Mesendoderm (in vitro differentiated cells): ENCODE results near the gene DEAF1.

Source experiments
- DNase-seq: peaks from one replicate; pipeline ENCODE4 v3.0.0; 2013
- H2AK5ac ChIP-seq: 2 replicates; pipeline ENCODE4 v1.6.1; 2013; ENCODE audit warnings: low read length, inconsistent platforms
- H2BK120ac ChIP-seq: 2 replicates; pipeline ENCODE4 v1.6.1; 2013; ENCODE audit warnings: low read depth, mild to moderate bottlenecking, low read length, moderate library complexity, mixed read lengths
- H2BK15ac ChIP-seq: replicated peaks from 2 replicates; pipeline ENCODE4 v1.6.1; 2013; ENCODE audit warnings: low read depth, mild to moderate bottlenecking, moderate library complexity
- H2BK5ac ChIP-seq: 2 replicates; pipeline ENCODE4 v1.6.1; 2013; ENCODE audit warnings: low read length, inconsistent platforms
- H3K18ac ChIP-seq: 2 replicates; pipeline ENCODE4 v1.6.1; 2013; ENCODE audit warnings: mild to moderate bottlenecking, low read length, mixed read lengths
- H3K23ac ChIP-seq: one replicate; pipeline ENCODE4 v1.6.1; 2013; ENCODE audit warnings: low read length
- H3K27ac ChIP-seq: 2 replicates; pipeline ENCODE4 v1.5.1; 2013; ENCODE audit warnings: low read depth, mild to moderate bottlenecking, inconsistent platforms, low read length, moderate library complexity
- H3K27me3 ChIP-seq: 2 replicates; pipeline ENCODE4 v1.6.1; 2013; ENCODE audit warnings: low read length, control low read depth, mild to moderate bottlenecking, inconsistent platforms; ENCODE audit not compliant: insufficient read depth, poor library complexity
- H3K36me3 ChIP-seq: 2 replicates; pipeline ENCODE4 v1.6.1; 2013; ENCODE audit warnings: low read length, inconsistent platforms; ENCODE audit not compliant: control insufficient read depth, insufficient read depth
- H3K4ac ChIP-seq: one replicate; pipeline ENCODE4 v1.6.1; 2013; ENCODE audit warnings: low read depth, mild to moderate bottlenecking, low read length, moderate library complexity
- H3K4me1 ChIP-seq: 2 replicates; pipeline ENCODE4 v1.6.1; 2013; ENCODE audit warnings: low read depth, low read length, inconsistent platforms; ENCODE audit not compliant: control insufficient read depth
- H3K4me2 ChIP-seq: 2 replicates; pipeline ENCODE4 v1.6.1; 2013; ENCODE audit warnings: low read length
- H3K4me3 ChIP-seq: 2 replicates; pipeline ENCODE4 v1.5.1; 2013; ENCODE audit warnings: mild to moderate bottlenecking, low read length
- H3K56ac ChIP-seq: one replicate; pipeline ENCODE4 v1.6.1; 2013; ENCODE audit warnings: low read length
- H3K79me1 ChIP-seq: 2 replicates; pipeline ENCODE4 v1.6.1; 2013; ENCODE audit warnings: low read length, inconsistent platforms
- H3K79me2 ChIP-seq: 2 replicates; pipeline ENCODE4 v1.6.1; 2013; ENCODE audit warnings: mild to moderate bottlenecking, low read length; ENCODE audit not compliant: control insufficient read depth, insufficient read depth
- H3K9ac ChIP-seq: 2 replicates; pipeline ENCODE4 v1.6.1; 2013; ENCODE audit warnings: low read length, inconsistent platforms
- H4K5ac ChIP-seq: one replicate; pipeline ENCODE4 v1.6.1; 2013; ENCODE audit warnings: low read length
- H4K8ac ChIP-seq: one replicate; pipeline ENCODE4 v1.6.1; 2013; ENCODE audit warnings: low read depth, mild to moderate bottlenecking, control low read depth, low read length, moderate library complexity
- WGBS: extraction: QIAGEN DNeasy Blood & Tissue Kit; methylation state at CpG from one replicate; pipeline ENCODE4 v1.1.7; 2013; ENCODE audit warnings: low lambda C conversion rate, missing lambda C conversion rate; ENCODE audit not compliant: insufficient coverage; ENCODE audit errors: extremely low coverage; 5-methylcytosine and 5-hydroxymethylcytosine counted together

DEAF1 gene

DNA sequence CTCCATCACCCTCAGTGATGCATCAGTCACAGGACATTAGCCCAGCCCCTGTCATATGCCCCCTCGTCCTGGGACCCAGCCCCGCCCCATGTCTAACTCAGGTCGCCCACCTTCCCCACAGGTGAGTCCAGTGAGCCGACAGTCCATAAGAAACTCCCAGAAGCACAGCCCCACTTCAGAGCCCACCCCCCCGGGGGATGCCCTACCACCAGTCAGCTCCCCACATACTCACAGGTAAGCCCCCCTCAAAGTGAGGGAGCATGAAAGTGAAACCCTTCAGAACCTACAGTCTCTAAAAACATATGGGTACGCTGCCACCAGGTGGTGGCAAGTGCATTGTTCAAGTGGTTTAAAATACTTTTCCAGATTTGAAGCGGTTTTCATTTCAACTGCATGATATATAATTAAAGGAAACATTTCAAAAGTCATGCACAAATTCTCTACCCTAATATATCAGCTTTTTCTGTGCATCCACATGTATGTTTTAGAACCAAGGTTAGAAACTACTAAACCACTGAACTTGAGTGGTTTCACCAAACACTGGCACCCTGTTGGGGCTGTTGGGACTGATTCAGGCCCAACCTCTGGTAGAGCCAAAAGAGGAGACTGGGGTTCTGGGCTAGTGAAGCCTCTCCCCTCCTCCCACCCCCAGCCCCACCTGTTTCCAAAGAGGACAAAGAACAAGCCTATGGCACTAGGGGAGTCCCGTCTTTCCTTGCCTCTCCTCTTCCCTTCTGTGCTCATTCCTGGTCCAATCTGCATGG lies 28.3 kb upstream of the DEAF1 start:
- Histone ChIP-seq H3K9ac (no peak overlapping the region), H2BK5ac (no peak overlapping the region), H3K4me2 (no peak overlapping the region), H3K56ac (no peak overlapping the region), H3K4me1 (no peaks in the 10 kb centered on the region), H3K18ac (no peak overlapping the region), H3K36me3 (no peaks in the 10 kb centered on the region), H3K4ac (no peak overlapping the region), H2BK15ac (no peak overlapping the region), H4K5ac (no peak overlapping the region), H2BK120ac (no peak overlapping the region), H3K23ac (no peak overlapping the region), H3K27me3 (peaks cover 2% of the 10 kb centered on the region), H2AK5ac (no peak overlapping the region), H3K4me3 (no peak overlapping the region), H3K79me1 (no peaks in the 10 kb centered on the region), H3K27ac (no peak overlapping the region), H4K8ac (no peak overlapping the region), H3K79me2 (no peaks in the 10 kb centered on the region)
- DNase-seq = no peak
- no CpG with 5 or more reads among the region's 8 CpGs for WGBS

DNA sequence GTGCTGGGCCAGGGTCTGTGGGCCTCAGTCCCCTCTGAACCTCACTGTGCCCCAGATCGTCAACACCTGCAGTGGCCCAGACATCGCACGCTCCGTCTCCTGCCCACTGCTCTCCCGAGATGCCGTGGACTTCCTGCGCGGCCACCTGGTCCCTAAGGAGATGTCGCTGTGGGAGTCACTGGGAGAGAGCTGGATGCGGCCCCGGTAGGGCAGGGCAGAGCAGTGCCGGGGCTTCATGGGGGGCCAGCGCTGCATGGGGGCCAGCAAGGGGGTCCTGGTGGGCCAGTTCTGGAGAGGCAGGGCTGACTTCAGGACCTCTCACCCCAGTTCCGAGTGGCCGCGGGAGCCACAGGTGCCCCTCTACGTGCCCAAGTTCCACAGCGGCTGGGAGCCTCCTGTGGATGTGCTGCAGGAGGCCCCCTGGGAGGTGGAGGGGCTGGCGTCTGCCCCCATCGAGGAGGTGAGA lies 27.4 kb upstream of the DEAF1 start:
- Histone ChIP-seq H3K4me2 (no peak overlapping the region), H3K4me1 (no peaks in the 10 kb centered on the region), H3K9ac (no peak overlapping the region), H4K5ac (no peak overlapping the region), H3K18ac (no peak overlapping the region), H3K79me2 (no peaks in the 10 kb centered on the region), H3K27me3 (peaks cover 2% of the 10 kb centered on the region), H3K79me1 (no peaks in the 10 kb centered on the region), H2AK5ac (no peak overlapping the region), H2BK5ac (no peak overlapping the region), H3K56ac (no peak overlapping the region), H3K36me3 (no peaks in the 10 kb centered on the region), H3K4ac (no peak overlapping the region), H2BK120ac (no peak overlapping the region), H3K4me3 (no peak overlapping the region), H3K27ac (no peak overlapping the region), H2BK15ac (no peak overlapping the region), H3K23ac (no peak overlapping the region), H4K8ac (no peak overlapping the region)
- no peak for DNase-seq
- no CpG with 5 or more reads among the region's 20 CpGs for WGBS

DNA sequence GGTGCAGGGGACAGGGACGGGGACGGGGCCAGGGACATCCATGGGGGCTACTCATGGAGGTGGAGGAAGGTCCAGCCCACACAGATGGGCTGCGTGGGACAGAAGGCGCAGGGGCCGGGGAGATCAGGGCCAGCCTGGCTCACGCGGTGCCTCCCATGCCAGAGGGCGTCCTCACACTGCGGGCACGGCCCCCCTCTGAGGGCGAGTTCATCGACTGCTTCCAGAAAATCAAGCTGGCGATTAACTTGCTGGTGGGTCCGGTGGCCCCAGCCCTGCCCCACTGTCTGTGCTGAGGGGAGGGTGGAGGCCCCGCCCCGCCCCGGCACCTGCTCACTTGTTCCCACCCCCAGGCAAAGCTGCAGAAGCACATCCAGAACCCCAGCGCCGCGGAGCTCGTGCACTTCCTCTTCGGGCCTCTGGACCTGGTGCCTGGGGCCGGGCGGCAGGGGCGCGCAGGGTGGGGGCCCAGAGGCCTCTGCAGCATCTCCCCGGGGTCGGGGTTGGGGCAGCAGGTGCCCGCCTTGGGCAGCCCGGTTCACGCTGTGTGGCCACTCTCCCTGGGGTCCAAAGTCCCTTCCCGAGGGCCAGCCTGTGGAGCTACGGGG lies 26.8 kb upstream of the DEAF1 start:
- no peak overlapping the region for H2BK120ac ChIP-seq
- peaks cover 2% of the 10 kb centered on the region for H3K27me3 ChIP-seq
- no peak overlapping the region for H4K5ac ChIP-seq
- H3K18ac ChIP-seq = no peak overlapping the region
- DNase-seq = no peak
- H3K23ac ChIP-seq = no peak overlapping the region
- no peaks in the 10 kb centered on the region for H3K79me1 ChIP-seq
- H2AK5ac ChIP-seq = no peak overlapping the region
- H3K36me3 ChIP-seq = no peaks in the 10 kb centered on the region
- no peak overlapping the region for H3K4ac ChIP-seq
- H2BK15ac ChIP-seq = no peak overlapping the region
- no peak overlapping the region for H3K27ac ChIP-seq
- no peak overlapping the region for H4K8ac ChIP-seq
- H3K79me2 ChIP-seq = no peaks in the 10 kb centered on the region
- H3K4me2 ChIP-seq = no peak overlapping the region
- no peak overlapping the region for H3K9ac ChIP-seq
- no peak overlapping the region for H2BK5ac ChIP-seq
- H3K4me1 ChIP-seq = no peaks in the 10 kb centered on the region
- H3K4me3 ChIP-seq = no peak overlapping the region
- WGBS = no CpG with 5 or more reads among the region's 33 CpGs
- no peak overlapping the region for H3K56ac ChIP-seq

DNA sequence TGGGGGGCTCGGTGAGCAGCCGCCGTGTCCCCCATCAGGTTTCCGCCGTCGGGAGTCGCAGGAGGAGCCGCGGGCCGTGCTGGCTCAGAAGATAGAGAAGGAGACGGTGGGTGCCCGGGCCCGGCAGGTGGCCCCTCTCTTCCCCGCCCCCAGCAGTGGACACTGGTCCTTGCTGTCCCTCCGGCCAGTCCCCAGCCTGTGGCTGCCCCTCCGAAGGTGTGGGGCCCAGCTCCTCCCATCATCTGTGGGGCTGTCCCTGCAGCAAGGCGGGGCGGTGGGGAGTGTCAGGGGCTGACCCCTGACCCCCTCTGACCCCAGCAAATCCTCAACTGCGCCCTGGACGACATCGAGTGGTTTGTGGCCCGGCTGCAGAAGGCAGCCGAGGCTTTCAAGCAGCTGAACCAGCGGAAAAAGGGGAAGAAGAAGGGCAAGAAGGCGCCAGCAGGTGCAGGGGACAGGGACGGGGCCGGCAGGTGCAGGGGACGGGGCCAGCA lies 26.3 kb upstream of the DEAF1 start:
- no peak overlapping the region for H3K4me2 ChIP-seq
- no peak overlapping the region for H4K5ac ChIP-seq
- H4K8ac ChIP-seq = no peak overlapping the region
- no CpG with 5 or more reads among the region's 28 CpGs for WGBS
- no peak overlapping the region for H3K4ac ChIP-seq
- H2BK15ac ChIP-seq = no peak overlapping the region
- H3K36me3 ChIP-seq = no peaks in the 10 kb centered on the region
- H3K56ac ChIP-seq = no peak overlapping the region
- H3K23ac ChIP-seq = no peak overlapping the region
- no peak overlapping the region for H3K9ac ChIP-seq
- no peaks in the 10 kb centered on the region for H3K4me1 ChIP-seq
- no peaks in the 10 kb centered on the region for H3K79me1 ChIP-seq
- H2AK5ac ChIP-seq = no peak overlapping the region
- no peak overlapping the region for H3K18ac ChIP-seq
- DNase-seq = no peak
- peaks cover 2% of the 10 kb centered on the region for H3K27me3 ChIP-seq
- H2BK5ac ChIP-seq = no peak overlapping the region
- H3K79me2 ChIP-seq = no peaks in the 10 kb centered on the region
- H2BK120ac ChIP-seq = no peak overlapping the region
- no peak overlapping the region for H3K4me3 ChIP-seq
- H3K27ac ChIP-seq = no peak overlapping the region

DNA sequence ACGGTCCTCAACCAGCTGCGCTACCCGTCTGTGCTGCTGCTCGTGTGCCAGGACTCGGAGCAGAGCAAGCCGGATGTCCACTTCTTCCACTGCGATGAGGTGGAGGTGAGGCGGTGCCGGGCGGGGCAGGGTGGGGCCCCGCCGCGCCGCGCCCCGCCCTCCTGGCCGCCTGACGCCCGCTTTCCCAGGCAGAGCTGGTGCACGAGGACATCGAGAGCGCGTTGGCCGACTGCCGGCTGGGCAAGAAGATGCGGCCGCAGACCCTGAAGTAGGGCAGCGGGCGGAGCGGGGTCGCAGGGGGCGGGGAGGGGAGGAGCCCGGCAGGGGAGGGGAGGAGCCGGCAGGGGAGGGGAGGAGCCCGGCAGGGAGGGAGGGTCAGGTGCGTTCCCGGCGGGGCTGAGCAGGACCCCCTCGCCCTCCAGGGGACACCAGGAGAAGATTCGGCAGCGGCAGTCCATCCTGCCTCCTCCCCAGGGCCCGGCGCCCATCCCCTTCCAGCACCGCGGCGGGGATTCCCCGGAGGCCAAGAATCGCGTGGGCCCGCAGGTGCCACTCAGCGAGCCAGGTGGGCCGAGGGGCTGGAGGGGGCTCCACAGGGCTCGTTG lies 25.7 kb upstream of the DEAF1 start:
- H2AK5ac ChIP-seq = no peak overlapping the region
- H3K4me1 ChIP-seq = no peaks in the 10 kb centered on the region
- H2BK120ac ChIP-seq = no peak overlapping the region
- no peak overlapping the region for H2BK5ac ChIP-seq
- H4K8ac ChIP-seq = no peak overlapping the region
- H3K9ac ChIP-seq = peak overlapping the region; percentile 41
- no peak overlapping the region for H3K4ac ChIP-seq
- H3K36me3 ChIP-seq = no peaks in the 10 kb centered on the region
- H3K27ac ChIP-seq = no peak overlapping the region
- H4K5ac ChIP-seq = no peak overlapping the region
- no peak overlapping the region for H2BK15ac ChIP-seq
- peak overlapping the region; percentile 40 for H3K4me2 ChIP-seq
- no CpG with 5 or more reads among the region's 53 CpGs for WGBS
- no peak overlapping the region for H3K23ac ChIP-seq
- H3K56ac ChIP-seq = peak overlapping the region; percentile 35
- H3K4me3 ChIP-seq = no peak overlapping the region
- peak; percentile 77 for DNase-seq
- no peaks in the 10 kb centered on the region for H3K79me1 ChIP-seq
- no peak overlapping the region for H3K18ac ChIP-seq
- H3K27me3 ChIP-seq = peaks cover 2% of the 10 kb centered on the region
- no peaks in the 10 kb centered on the region for H3K79me2 ChIP-seq
